Immature natural killer cell (primary cell): ENCODE measurements around the gene NXN. TPM values are rescaled to one million over a fixed set of nuclear protein-coding genes. Genes with fewer than 3 reads are reported as not detected.
A peak's percentile ranks its signal among the peaks of the same experiment; 100 is the strongest.
"Not testable (repeated sequence)": the region's sequence is repeated elsewhere in the genome, so short reads cannot be mapped to it uniquely, and the experiment has no call there.

ENCODE experiments used
- DNase-seq, 3 donors: peaks; one replicate each; pipeline ENCODE4 v3.0.0; 2022; ENCODE audit warnings: mixed read lengths in 1 of 3
- H3K27ac Mint-ChIP-seq, 6 donors: one replicate each; pipeline ENCODE4 v1.8.0; 2020; ENCODE audit warnings: mixed read lengths in 6 of 6, mild to moderate bottlenecking in 5 of 6, inconsistent platforms in 4 of 6, moderate library complexity in 3 of 6
- H3K27me3 Mint-ChIP-seq, 3 donors: one replicate each; pipeline ENCODE4 v1.8.0; 2020 to 2021; ENCODE audit warnings: low read depth in 3 of 3, mild to moderate bottlenecking in 3 of 3, mixed read lengths in 3 of 3, moderate library complexity in 3 of 3, inconsistent platforms in 1 of 3
- H3K36me3 Mint-ChIP-seq, 3 donors: one replicate each; pipeline ENCODE4 v1.8.0; 2020; ENCODE audit warnings: mixed read lengths in 3 of 3, inconsistent platforms in 2 of 3, mild to moderate bottlenecking in 2 of 3
- H3K4me1 Mint-ChIP-seq, 2 donors: one replicate each; pipeline ENCODE4 v1.8.0; 2020; ENCODE audit warnings: inconsistent platforms in 2 of 2, mild to moderate bottlenecking in 2 of 2, mixed read lengths in 2 of 2, moderate library complexity in 1 of 2
- H3K4me3 Mint-ChIP-seq, 5 donors: one replicate each; pipeline ENCODE4 v1.8.0; 2020; ENCODE audit warnings: mild to moderate bottlenecking in 5 of 5, mixed read lengths in 5 of 5, inconsistent platforms in 3 of 5, moderate library complexity in 3 of 5
- H3K9me3 Mint-ChIP-seq, 6 donors: one replicate each; pipeline ENCODE4 v1.8.0; 2020; ENCODE audit warnings: mild to moderate bottlenecking in 6 of 6, mixed read lengths in 6 of 6, inconsistent platforms in 4 of 6, moderate library complexity in 3 of 6
- polyA plus RNA-seq, 3 donors: library from polyadenylated mRNA; unstranded; fragments of 300-500 nt; fragmentation: Illumina TruSeq; gene quantifications; one replicate each; pipeline ENCODE4 v1.2.3, GENCODE V29; 2021

Gene NXN
- polyA plus RNA-seq, 3 donors from 2014 or later, result 0.19 TPM; not detected in 2

GRCh38 chr17:1003633-1003971 lies 24.0 kb upstream of the NXN start:
- DNase-seq, result no peak
- no peak overlapping the region for H3K27ac Mint-ChIP-seq
- no peak overlapping the region for H3K4me3 Mint-ChIP-seq

DNA sequence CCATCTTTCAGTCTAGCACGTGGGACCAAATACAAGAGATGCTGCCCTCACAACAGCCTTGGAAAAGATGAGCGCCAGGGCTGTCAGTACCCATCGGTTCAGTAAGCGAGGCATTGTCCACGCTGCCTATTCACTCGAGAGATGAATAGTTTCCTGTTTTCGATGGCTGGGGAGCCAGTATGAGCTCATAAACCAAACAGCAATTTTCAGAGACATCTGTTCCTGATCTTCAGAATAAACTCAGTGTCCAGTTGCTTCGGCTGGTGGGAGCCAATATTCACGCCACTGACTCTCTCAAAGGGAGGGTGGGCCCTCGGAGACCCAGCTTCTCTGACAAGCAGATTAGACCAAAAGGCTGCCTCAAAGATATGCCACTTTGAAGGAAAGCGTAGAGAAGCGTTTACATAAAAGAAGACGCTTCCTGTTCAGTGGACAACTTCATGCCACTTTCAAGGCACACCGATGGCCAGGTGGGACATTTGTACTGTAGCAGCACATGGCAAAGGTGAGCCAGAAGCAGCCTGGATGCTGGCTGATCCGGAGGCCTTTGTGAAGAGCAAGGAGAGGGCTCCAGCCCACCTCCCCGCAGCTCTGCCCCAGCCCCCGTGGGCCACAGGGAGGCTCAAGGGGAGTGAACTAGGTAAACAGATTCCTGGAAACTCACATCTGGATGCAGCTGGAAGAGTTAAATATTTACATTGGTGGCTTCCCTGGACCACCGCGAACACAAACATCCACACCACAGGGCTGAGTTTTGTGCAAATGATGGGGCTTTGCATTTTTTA lies 23.4 kb upstream of the NXN start:
- Mint-ChIP-seq H3K4me1 (peaks cover 16% of the 10 kb centered on the region in 2 donors), H3K27ac (peak overlapping the region in 1 of 6 donors; percentile 62), H3K9me3 (no peaks in the 10 kb centered on the region), H3K4me3 (no peak overlapping the region), H3K36me3 (peaks cover 0 to 22% (median 21%) of the 10 kb centered on the region in 3 donors), H3K27me3 (peaks cover under 1 to 11% (median 2%) of the 10 kb centered on the region in 3 donors)
- DNase-seq, result no peak

More at GRCh38 chr17:1003633-1003971, 24.0 kb upstream of the NXN start:
- no peaks in the 10 kb centered on the region for H3K9me3 Mint-ChIP-seq
- H3K27me3 Mint-ChIP-seq, result peaks cover 2 to 11% (median 2%) of the 10 kb centered on the region in 3 donors
- H3K4me1 Mint-ChIP-seq, result peaks cover 9 to 10% of the 10 kb centered on the region in 2 donors
- H3K36me3 Mint-ChIP-seq, result peaks cover 0 to 24% (median 21%) of the 10 kb centered on the region in 3 donors

- DNase-seq, result no peak
- Mint-ChIP-seq H3K27ac (peak overlapping the region in 1 of 6 donors; percentile 31), H3K9me3 (no peaks in the 10 kb centered on the region), H3K27me3 (peaks cover 0 to 11% (median 2%) of the 10 kb centered on the region in 3 donors), H3K4me1 (peaks cover 21 to 22% of the 10 kb centered on the region in 2 donors), H3K36me3 (peaks cover 0 to 21% (median 21%) of the 10 kb centered on the region in 3 donors), H3K4me3 (no peak overlapping the region)
Measured at GRCh38 chr17:1002412-1002753, 22.8 kb upstream of the NXN start.

- H3K4me1 Mint-ChIP-seq, result peaks cover 25 to 26% of the 10 kb centered on the region in 2 donors
- no peak overlapping the region for H3K4me3 Mint-ChIP-seq
- peak overlapping the region in 1 of 6 donors; percentile 31 for H3K27ac Mint-ChIP-seq
- peaks cover 0 to 12% (median 4%) of the 10 kb centered on the region in 3 donors for H3K27me3 Mint-ChIP-seq
- DNase-seq, result no peak
- no peaks in the 10 kb centered on the region for H3K9me3 Mint-ChIP-seq
- peaks cover 0 to 21% (median 21%) of the 10 kb centered on the region in 3 donors for H3K36me3 Mint-ChIP-seq
Measured at GRCh38 chr17:1001640-1002411, 22.2 kb upstream of the NXN start.

GRCh38 chr17:1000597-1001461 lies 21.3 kb upstream of the NXN start:
- Mint-ChIP-seq H3K27me3 (peaks cover 2 to 14% (median 9%) of the 10 kb centered on the region in 3 donors), H3K36me3 (peaks cover 0 to 21% (median 21%) of the 10 kb centered on the region in 3 donors), H3K4me1 (peaks cover 29 to 30% of the 10 kb centered on the region in 2 donors), H3K27ac (peak overlapping the region in 1 of 6 donors; percentile 22), H3K4me3 (no peak overlapping the region), H3K9me3 (no peaks in the 10 kb centered on the region)
- DNase-seq, result no peak

DNA sequence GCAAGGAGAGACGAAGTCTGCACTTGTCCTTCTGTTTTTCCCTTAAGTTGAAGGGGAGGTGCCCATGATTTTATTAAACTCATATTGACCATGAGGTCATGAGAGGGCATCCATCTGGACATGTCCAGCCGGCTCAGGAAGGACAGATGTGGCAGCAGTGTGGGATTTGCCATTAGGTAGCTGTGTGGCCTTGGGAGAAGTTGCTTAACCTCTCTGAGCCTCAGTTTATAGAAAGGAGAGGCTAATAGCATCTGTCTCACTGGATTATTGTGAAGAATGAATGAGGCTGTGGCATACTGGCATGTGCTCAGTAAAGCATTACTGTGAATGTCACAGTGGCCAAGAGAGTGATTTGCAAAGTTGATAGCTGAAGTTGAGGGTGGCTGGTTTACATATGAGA lies 18.5 kb upstream of the NXN start:
- H3K27ac Mint-ChIP-seq, result peak overlapping the region; percentile 64 to 99 (median 80)
- no peak for DNase-seq
- peak overlapping the region; percentile 95 to 99 (median 98) for H3K4me3 Mint-ChIP-seq
- H3K27me3 Mint-ChIP-seq, result peaks cover 2 to 10% (median 7%) of the 10 kb centered on the region in 3 donors
- peaks cover 29 to 30% of the 10 kb centered on the region in 2 donors for H3K4me1 Mint-ChIP-seq
- H3K9me3 Mint-ChIP-seq, result peaks cover 3 to 20% (median 12%) of the 10 kb centered on the region in 6 donors
- peaks cover 0 to 18% (median 16%) of the 10 kb centered on the region in 3 donors for H3K36me3 Mint-ChIP-seq

DNA sequence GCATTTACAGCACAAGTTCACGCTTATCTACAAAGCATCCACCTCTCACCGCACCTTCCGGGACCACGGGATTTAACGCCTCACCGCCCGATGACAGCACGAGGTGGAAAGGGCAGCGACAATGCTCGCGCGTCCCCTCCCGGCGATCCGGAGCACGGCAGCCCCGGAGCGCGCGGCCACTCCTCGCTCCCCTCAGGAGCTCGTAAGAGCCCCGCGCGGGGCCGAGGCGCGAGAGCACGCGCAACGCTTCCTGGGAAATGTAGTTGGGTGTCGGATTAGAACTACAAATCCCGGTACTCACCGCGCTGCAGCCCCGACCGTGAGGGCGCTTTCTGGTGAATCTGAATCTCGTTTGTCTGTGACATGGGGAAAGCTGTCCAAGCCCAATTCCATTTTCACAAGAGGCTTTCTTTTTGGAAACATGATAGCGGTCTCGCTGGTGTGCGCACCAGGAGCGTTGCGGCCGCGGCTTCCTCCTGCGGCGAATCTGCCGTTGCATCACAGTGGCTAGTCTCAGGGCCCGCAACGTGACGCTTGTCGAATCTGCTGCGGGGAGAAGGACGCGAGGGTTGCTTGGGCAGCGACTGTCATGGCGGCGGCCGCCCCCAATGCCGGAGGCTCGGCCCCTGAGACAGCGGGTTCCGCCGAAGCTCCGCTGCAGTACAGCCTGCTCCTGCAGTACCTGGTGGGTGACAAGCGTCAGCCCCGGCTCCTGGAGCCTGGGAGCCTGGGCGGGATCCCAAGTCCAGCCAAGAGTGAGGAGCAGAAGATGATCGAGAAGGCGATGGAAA lies 17.2 kb upstream of the NXN start, which contains the start of gene TIMM22:
Gene TIMM22, plus strand, starts transcription at position 576 of the 791 bp plus-strand sequence. Its CDS starts 14 bp downstream, at position 590.
- peaks cover 5 to 26% (median 15%) of the 10 kb centered on the region in 6 donors for H3K9me3 Mint-ChIP-seq
- H3K4me1 Mint-ChIP-seq, result peaks cover 28 to 29% of the 10 kb centered on the region in 2 donors
- H3K36me3 Mint-ChIP-seq, result peaks cover 0 to 12% (median 8%) of the 10 kb centered on the region in 3 donors
- H3K4me3 Mint-ChIP-seq, result peak within 1 kb of the TSS; percentile 95 to 99 (median 98)
- DNase-seq, result peak; percentile 94 to 96 (median 95)
- H3K27ac Mint-ChIP-seq, result peak within 1 kb of the TSS; percentile 91 to 99 (median 98)
- H3K27me3 Mint-ChIP-seq, result peaks cover 2 to 7% (median 7%) of the 10 kb centered on the region in 3 donors

GRCh38 chr17:995324-995723 lies 15.7 kb upstream of the NXN start:
- H3K4me1 Mint-ChIP-seq, result peaks cover 28 to 29% of the 10 kb centered on the region in 2 donors
- H3K27ac Mint-ChIP-seq, result peak overlapping the region in 3 of 6 donors; percentile 17 to 81 (median 40)
- peaks cover 5 to 26% (median 15%) of the 10 kb centered on the region in 6 donors for H3K9me3 Mint-ChIP-seq
- H3K27me3 Mint-ChIP-seq, DNase-seq, H3K4me3 Mint-ChIP-seq, H3K36me3 Mint-ChIP-seq: not testable (repeated sequence)

- H3K36me3 Mint-ChIP-seq, result no peaks in the 10 kb centered on the region
- H3K27me3 Mint-ChIP-seq, result peaks cover 2 to 7% (median 3%) of the 10 kb centered on the region in 3 donors
- no peak overlapping the region for H3K27ac Mint-ChIP-seq
- no peak for DNase-seq
- H3K4me1 Mint-ChIP-seq, result peaks cover 13 to 14% of the 10 kb centered on the region in 2 donors
- H3K4me3 Mint-ChIP-seq, result no peak overlapping the region
- peaks cover 5 to 26% (median 15%) of the 10 kb centered on the region in 6 donors for H3K9me3 Mint-ChIP-seq
Measured at GRCh38 chr17:992933-993332, 13.4 kb upstream of the NXN start.

GRCh38 chr17:988561-988960 lies 9.0 kb upstream of the NXN start:
- no peaks in the 10 kb centered on the region for H3K4me1 Mint-ChIP-seq
- peaks cover 0 to 1% (median 0%) of the 10 kb centered on the region in 3 donors for H3K27me3 Mint-ChIP-seq
- H3K27ac Mint-ChIP-seq, result no peak overlapping the region
- no peaks in the 10 kb centered on the region for H3K36me3 Mint-ChIP-seq
- H3K4me3 Mint-ChIP-seq, result no peak overlapping the region
- H3K9me3 Mint-ChIP-seq, result peaks cover 3 to 11% (median 5%) of the 10 kb centered on the region in 6 donors
- DNase-seq, result no peak

- H3K4me3 Mint-ChIP-seq, result no peak overlapping the region
- no peaks in the 10 kb centered on the region for H3K4me1 Mint-ChIP-seq
- H3K9me3 Mint-ChIP-seq, result peaks cover under 1 to 4% (median 3%) of the 10 kb centered on the region in 6 donors
- H3K36me3 Mint-ChIP-seq, result no peaks in the 10 kb centered on the region
- DNase-seq, result no peak
- H3K27me3 Mint-ChIP-seq, result peaks cover 0 to 3% (median 0%) of the 10 kb centered on the region in 3 donors
- H3K27ac Mint-ChIP-seq, result no peak overlapping the region
Measured at GRCh38 chr17:987931-988330, 8.4 kb upstream of the NXN start.

- Mint-ChIP-seq H3K27ac (no peak overlapping the region), H3K27me3 (peaks cover 0 to 3% (median 0%) of the 10 kb centered on the region in 3 donors), H3K4me1 (no peaks in the 10 kb centered on the region), H3K36me3 (no peaks in the 10 kb centered on the region), H3K9me3 (no peaks in the 10 kb centered on the region), H3K4me3 (no peak overlapping the region)
- no peak for DNase-seq
Measured at GRCh38 chr17:986322-986929, 6.8 kb upstream of the NXN start.
